ENCODE measurements around the gene CCDC159. TPM values are rescaled to one million over a fixed set of nuclear protein-coding genes. Genes with fewer than 3 reads are reported as not detected.

Gene CCDC159
- total RNA-seq, 2 donors from 2014 or later: 26.5 to 32.6 TPM

DNA sequence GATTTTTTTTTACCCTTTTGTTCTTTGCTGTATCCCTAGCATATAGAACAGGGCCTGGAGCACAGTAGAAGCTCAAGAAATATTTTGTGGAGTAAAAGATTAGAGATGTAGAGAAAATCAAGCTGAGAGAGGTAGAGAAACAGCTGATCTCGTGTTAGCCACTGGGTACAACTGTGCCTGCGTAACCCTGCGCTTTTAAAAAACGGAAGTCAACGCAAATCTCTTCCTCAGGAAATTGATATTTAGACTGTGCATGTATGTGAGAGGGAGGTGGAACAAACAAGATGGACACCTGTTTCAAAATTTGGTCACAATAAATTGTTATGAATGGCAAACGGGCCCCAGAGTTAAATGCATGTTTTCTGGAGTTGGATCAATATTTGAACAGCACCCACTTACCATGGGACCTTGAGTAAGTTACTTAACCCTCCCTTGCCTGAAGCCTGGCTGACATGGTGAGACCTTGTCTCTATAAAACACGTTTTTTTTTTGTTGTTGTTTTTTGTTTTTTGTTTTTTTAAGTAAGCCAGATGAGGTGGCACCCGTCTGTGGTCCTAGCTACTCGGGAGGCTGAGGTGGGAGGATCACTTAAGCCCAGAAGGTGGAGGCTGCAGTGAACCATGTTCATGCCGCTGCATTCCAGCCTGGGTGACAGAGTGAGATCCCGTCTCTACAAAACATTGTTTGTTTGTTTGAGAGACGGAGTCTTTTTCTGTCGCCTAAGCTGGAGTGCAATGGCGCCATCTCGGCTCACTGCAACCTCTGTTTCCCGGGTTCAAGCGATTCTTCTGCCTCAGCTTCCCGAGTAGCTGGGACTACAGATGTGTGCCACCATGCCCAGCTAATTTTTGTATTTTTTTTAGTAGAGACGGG lies 41.1 kb downstream of the CCDC159 start:
- ATAC-seq (no peak), DNase-seq (no peak)
- Histone ChIP-seq H3K36me3 (replicated peaks in 1 of 2; ENCODE audit: insufficient read depth in 1 of 2, low read depth in 2 of 2) (no peaks in the 10 kb centered on the region), H3K4me3 (no peak overlapping the region), H3K27me3 (no peaks in the 10 kb centered on the region), H3K27ac (no peak overlapping the region), H3K4me1 (peaks cover 19% of the 10 kb centered on the region), H3K9me3 (no peaks in the 10 kb centered on the region)
- no peak for TF ChIP-seq CTCF (IDR thresholded peaks at IDR 0.05)
- no peak for TF ChIP-seq POLR2A (IDR thresholded peaks at IDR 0.05)
- WGBS, 2 donors: 70 to 76% methylated on average over 19 of the region's 19 CpGs
- intact Hi-C loops (cut with DNase I): no loop called here

- Histone ChIP-seq H3K9me3 (no peaks in the 10 kb centered on the region), H3K36me3 (replicated peaks in 1 of 2; ENCODE audit: insufficient read depth in 1 of 2, low read depth in 2 of 2) (peaks cover 0 to 3% of the 10 kb centered on the region in 2 donors), H3K4me3 (no peak overlapping the region), H3K27ac (no peak overlapping the region), H3K27me3 (no peaks in the 10 kb centered on the region), H3K4me1 (no peaks in the 10 kb centered on the region)
- WGBS, 2 donors: 90 to 95% methylated on average over 2 of the region's 2 CpGs
- intact Hi-C loops (cut with DNase I): no loop called here
- ATAC-seq: no peak
- no peak for TF ChIP-seq CTCF (IDR thresholded peaks at IDR 0.05)
- no peak for TF ChIP-seq POLR2A (IDR thresholded peaks at IDR 0.05)
- DNase-seq: no peak
Observed at GRCh38 chr19:11390359-11390758, 44.0 kb downstream of the CCDC159 start.

GRCh38 chr19:11390933-11391680 lies 44.8 kb downstream of the CCDC159 start:
- WGBS, 2 donors: 76 to 89% methylated on average over 4 of the region's 4 CpGs
- DNase-seq (no peak), ATAC-seq (no peak)
- H3K27ac ChIP-seq: no peak overlapping the region
- no peaks in the 10 kb centered on the region for H3K27me3 ChIP-seq
- intact Hi-C loops (cut with DNase I): no loop called here
- no peak overlapping the region for H3K4me3 ChIP-seq
- H3K4me1 ChIP-seq: no peaks in the 10 kb centered on the region
- H3K36me3 ChIP-seq (replicated peaks in 1 of 2; ENCODE audit: insufficient read depth in 1 of 2, low read depth in 2 of 2): peaks cover 0 to 3% of the 10 kb centered on the region in 2 donors
- H3K9me3 ChIP-seq: no peaks in the 10 kb centered on the region
- TF ChIP-seq CTCF (IDR thresholded peaks at IDR 0.05): no peak
- no peak for TF ChIP-seq POLR2A (IDR thresholded peaks at IDR 0.05)

DNA sequence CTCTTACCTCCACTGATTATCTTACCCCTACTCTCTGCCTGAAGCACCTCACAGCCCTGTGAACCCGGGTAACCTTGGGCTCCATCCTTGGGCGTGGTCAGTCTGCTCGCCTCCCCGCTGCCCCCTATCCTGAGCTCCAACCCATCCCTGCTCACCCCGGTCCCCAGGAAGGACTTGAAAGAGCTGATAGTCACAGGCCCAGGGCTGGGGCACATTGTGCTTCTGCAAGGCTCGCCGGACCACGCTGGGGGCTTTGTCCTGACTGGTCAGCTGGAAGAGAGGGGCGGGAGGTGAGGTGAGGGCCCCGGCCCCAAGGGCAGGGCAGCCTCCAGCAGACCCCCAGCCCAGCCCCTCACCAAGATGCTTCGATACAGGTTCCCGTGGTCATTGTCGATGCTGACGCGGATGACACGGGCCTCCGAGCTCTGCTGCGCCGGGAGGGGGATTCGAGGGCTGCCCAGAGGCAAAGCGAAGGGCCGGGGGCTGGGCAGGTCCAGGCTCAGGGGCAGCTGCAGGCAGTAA lies 50.8 kb downstream of the CCDC159 start:
- H3K27me3 ChIP-seq: no peaks in the 10 kb centered on the region
- ATAC-seq (no peak), DNase-seq (no peak)
- intact Hi-C loops (cut with DNase I): no loop called here
- H3K9me3 ChIP-seq: no peaks in the 10 kb centered on the region
- no peak for TF ChIP-seq CTCF (IDR thresholded peaks at IDR 0.05)
- TF ChIP-seq POLR2A (IDR thresholded peaks at IDR 0.05): no peak
- peaks cover 0 to 3% of the 10 kb centered on the region in 2 donors for H3K36me3 ChIP-seq (replicated peaks in 1 of 2; ENCODE audit: insufficient read depth in 1 of 2, low read depth in 2 of 2)
- no peak overlapping the region for H3K4me3 ChIP-seq
- no peaks in the 10 kb centered on the region for H3K4me1 ChIP-seq
- no peak overlapping the region for H3K27ac ChIP-seq
- WGBS, 2 donors: 92 to 96% methylated on average over 8 to 11 of the region's 22 CpGs
